Measurements from ENCODE around the gene CSE1L. TPM values are rescaled to one million over a fixed set of nuclear protein-coding genes. Genes with fewer than 3 reads are reported as not detected.

Gene CSE1L
- total and polyA plus RNA-seq, 3 donors from 2014 or later, result 94.8 to 126 (median 96.6) TPM

GRCh38 chr20:49140834-49141233, 94.7 kb downstream of the CSE1L start:
- H3K27me3 ChIP-seq, result no peaks in the 10 kb centered on the region
- no peaks in the 10 kb centered on the region for H3K9me3 ChIP-seq
- no peak overlapping the region for H3K4me3 ChIP-seq
- no peak overlapping the region for H3K27ac ChIP-seq
- WGBS, 2 donors, result 65 to 67% methylated on average over 2 of the region's 2 CpGs
- intact Hi-C loops (cut with DNase I; ENCODE audit: low total_unique reads), result no loop called here
- DNase-seq, result no peak
- H3K4me1 ChIP-seq, result no peaks in the 10 kb centered on the region
- TF ChIP-seq CTCF (IDR thresholded peaks at IDR 0.05) (no peak), POLR2A (IDR thresholded peaks at IDR 0.05) (no peak)
- no peaks in the 10 kb centered on the region for H3K36me3 ChIP-seq (ENCODE audit: low read depth, missing control alignments)

Small RNA genes lying within 50 kb of the gene (small RNA-seq; reads per million reads assigned to genes)
- gene SNAP23P1, result 0 reads per million in 2 donors

Other genes with a start within 250 kb of the CSE1L start
- gene PREX1, start 218.3 kb upstream of the CSE1L start, total RNA-seq, result 10 to 100 TPM; 27.1 to 36.5 TPM
- 18.0 TPM for gene PREX1, start 218.3 kb upstream of the CSE1L start, polyA plus RNA-seq (ENCODE audit: insufficient read depth, low read depth, low replicate concordance)
- gene ARFGEF2, start 124.6 kb upstream of the CSE1L start, total RNA-seq, result 10 to 100 TPM; 52.6 to 57.0 TPM
- gene ARFGEF2, start 124.6 kb upstream of the CSE1L start, polyA plus RNA-seq (ENCODE audit: insufficient read depth, low read depth, low replicate concordance), result 47.8 TPM
- 10 to 100 TPM; 85.0 to 95.4 TPM for gene STAU1, start 142.0 kb downstream of the CSE1L start, total RNA-seq
- 77.3 TPM for gene STAU1, start 142.0 kb downstream of the CSE1L start, polyA plus RNA-seq (ENCODE audit: insufficient read depth, low read depth, low replicate concordance)
- gene DDX27, start 173.1 kb downstream of the CSE1L start, total RNA-seq, result 10 to 100 TPM; 53.3 to 54.1 TPM
- gene DDX27, start 173.1 kb downstream of the CSE1L start, polyA plus RNA-seq (ENCODE audit: insufficient read depth, low read depth, low replicate concordance), result 58.3 TPM
- gene ZNFX1, start 231.7 kb downstream of the CSE1L start, total RNA-seq, result 10 to 100 TPM; 31.6 to 37.2 TPM
- 39.9 TPM for gene ZNFX1, start 231.7 kb downstream of the CSE1L start, polyA plus RNA-seq (ENCODE audit: insufficient read depth, low read depth, low replicate concordance)

All from testis (tissue), 3 donors.